HG03066 (cell line): Measurements from ENCODE around the gene SLC10A7.

Source experiments
- ATAC-seq: cut with Tn5 transposase; IDR thresholded peaks from one replicate; pipeline ENCODE4 v1.9.1; 2021; ENCODE audit warnings: low read depth; ENCODE audit not compliant: unreplicated experiment

SLC10A7 gene

GRCh38 chr4:146495269-146495668, 26.5 kb downstream of the SLC10A7 start:
- no peak for ATAC-seq

DNA sequence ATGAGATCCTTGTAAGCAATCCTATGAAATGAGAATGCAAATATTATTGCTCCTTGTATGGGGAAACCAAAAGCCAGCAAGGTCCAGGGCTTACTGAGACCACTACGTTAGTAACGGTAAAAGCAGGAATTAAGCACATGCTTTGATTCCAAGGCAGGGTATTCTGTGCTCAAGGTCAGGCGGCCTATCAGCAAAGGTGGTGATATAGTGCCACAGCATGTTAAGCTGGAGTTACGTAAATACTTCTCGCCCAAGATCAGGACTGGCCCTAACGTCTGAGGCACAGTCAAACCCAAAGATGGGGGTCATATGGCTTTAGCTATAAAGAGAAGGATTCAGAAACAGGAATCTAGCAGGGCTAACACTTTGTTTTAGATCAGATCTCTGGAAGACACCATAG, 27.6 kb downstream of the SLC10A7 start:
- no peak for ATAC-seq

DNA sequence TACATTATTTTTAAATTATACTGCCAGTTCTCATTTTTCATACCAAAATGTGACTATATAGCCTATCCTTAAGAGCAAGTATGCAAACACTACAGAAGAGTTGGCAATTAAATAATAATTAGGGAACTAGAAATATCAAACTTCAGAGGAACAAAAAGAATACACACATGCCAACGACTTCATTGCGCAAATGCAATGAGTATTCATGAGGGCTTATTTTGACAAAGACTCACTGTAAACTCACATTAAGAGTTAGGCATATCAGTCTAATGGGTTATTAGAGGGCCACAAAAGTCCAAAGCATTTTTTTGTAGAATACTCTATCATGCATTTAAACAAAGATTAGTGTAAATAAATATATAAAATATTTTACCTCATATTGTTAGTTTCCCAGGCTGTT, 31.6 kb downstream of the SLC10A7 start:
- ATAC-seq = no peak

GRCh38 chr4:146488495-146489174, 33.1 kb downstream of the SLC10A7 start:
- no peak for ATAC-seq

GRCh38 chr4:146486565-146486964, 35.2 kb downstream of the SLC10A7 start:
- ATAC-seq = peak; percentile 85

DNA sequence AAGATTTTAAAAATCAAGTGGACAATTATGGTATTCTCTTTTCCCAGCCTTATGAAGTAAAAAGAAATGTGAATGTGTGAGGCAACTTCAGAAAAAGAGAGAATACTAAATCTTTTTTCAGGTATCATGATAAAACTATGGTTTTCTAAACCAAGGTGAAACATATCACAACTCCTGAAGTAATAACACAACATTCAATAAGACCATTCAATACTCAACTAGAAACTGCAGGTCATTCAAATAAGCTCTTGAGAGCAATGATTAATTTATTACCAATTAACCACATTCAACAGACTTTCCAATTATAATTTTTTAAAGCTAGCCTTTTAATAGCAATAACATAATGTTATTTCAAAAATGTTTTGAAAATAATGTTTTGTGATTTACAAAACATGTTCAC, 35.8 kb downstream of the SLC10A7 start:
- no peak for ATAC-seq

- no peak for ATAC-seq
Observed at GRCh38 chr4:146482788-146483187, 39.0 kb downstream of the SLC10A7 start.

- ATAC-seq = no peak
Observed at GRCh38 chr4:146481246-146481645, 40.5 kb downstream of the SLC10A7 start.

DNA sequence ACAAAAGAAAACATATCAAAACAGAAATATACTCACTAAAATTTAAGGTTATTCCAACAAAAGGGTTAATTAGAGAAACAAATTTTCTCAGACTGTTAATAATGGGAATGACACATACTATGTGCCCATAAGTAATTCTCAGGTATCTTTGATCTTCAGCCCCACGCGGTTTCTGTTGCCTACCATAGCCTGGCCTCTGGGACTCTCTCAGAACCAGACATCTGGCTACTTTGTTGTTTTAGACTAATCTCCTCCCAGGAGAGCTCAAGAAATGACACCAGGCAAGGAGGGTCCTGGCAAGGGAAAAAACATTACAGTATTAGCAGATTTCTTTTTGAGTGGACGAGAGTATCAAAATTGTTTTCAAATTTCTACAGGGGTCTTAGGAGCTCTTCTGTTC, 43.7 kb downstream of the SLC10A7 start:
- no peak for ATAC-seq

- no peak for ATAC-seq
Observed at GRCh38 chr4:146477054-146477453, 44.7 kb downstream of the SLC10A7 start.

DNA sequence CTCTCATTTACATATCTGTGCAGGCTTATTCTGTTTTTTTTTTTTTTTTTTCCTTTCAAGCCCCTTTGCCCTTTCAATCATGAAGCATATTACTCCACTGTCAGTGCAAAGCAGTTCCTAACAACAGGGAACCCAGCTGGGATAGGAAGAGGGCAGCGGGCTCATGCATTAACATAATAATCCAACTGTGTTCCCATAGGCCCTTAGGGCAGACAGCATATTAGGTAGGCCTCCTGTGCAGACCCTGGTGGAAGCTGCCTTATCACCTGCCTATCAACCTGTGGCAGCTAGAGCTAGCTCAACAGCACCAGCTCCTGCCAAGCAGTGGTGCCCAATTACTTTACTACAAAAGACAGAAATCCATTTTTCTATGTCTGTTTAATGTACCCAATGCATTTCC, 49.3 kb downstream of the SLC10A7 start:
- no peak for ATAC-seq

DNA sequence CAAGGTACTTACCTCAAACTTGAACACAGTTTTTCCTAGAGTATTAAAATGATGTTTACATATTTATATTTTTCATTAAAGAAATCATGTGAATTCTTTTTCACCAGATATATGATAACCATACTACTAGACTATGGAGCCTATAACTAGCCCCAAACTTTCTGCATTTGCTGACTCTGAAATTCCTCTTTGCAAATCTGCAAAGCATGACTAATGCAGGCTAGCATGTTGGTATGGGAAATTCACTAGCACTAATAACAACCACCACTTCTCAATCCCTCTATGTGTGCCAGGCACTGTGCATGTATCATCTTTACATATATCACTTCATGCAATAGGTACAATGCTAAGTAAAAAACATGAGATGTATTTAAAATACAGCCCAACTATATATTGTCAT, 51.1 kb downstream of the SLC10A7 start:
- no peak for ATAC-seq

DNA sequence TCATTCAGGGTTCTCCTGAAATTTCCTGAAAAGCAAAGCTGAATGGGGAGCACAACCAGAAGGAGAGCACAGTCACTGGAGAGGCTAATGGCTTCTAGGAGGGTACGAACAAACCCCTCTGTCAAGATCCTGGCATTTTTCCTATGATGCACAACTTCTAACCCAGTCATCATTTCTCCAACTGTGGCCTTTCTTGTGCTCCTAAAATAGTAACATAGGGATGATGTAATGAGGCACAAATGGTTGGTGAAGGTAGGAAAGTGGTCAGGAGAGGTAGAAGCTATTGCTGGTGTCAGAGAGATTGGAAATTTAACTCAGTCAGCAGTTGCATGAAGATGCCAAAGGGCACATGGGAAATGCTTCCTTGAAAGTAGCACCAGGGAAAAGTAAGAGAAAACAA, 52.7 kb downstream of the SLC10A7 start:
- no peak for ATAC-seq

DNA sequence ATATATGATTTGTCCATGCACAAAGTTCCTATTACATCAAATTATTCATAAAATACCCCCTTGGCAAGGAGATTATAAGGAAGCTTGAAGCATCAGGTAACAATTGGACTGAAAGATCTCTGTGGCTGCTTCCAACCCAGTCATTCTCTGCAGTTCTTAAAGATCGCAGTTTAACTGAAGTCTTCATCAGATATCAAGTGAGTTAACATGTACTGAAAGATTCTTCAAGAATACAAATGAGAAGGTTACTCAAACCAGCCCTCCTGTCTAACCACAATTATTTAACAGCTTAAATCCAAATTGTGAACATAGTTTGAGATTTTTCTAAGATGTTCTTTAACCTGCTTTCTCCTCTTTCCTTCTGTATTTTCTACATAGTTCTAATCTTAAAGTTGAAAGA, 56.1 kb downstream of the SLC10A7 start:
- ATAC-seq = no peak

- ATAC-seq = no peak
Observed at GRCh38 chr4:146462251-146462650, 59.5 kb downstream of the SLC10A7 start.

DNA sequence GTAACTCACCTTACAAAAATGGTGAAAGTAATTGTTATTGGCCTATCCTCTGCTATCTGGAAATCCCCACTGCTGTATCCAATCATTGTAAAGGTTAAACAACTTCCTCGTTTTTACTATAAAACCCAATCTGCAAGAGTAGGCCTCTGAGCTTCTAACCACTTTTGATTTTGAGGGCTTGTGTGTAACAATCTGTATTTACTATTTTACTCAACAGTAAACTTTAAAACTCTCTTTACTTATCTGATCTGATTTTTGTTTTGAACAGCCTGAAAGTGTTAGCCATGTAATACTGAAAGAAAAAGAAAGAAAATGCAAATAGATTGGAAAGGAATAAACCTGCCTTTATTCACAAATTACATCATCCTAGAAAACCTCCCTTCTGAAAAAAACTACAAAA, 63.1 kb downstream of the SLC10A7 start:
- peak; percentile 61 for ATAC-seq

- no peak for ATAC-seq
Observed at GRCh38 chr4:146456681-146457080, 65.1 kb downstream of the SLC10A7 start.

GRCh38 chr4:146453181-146453807, 68.4 kb downstream of the SLC10A7 start:
- no peak for ATAC-seq

- peak; percentile 67 for ATAC-seq
Observed at GRCh38 chr4:146450524-146450923, 71.2 kb downstream of the SLC10A7 start.

DNA sequence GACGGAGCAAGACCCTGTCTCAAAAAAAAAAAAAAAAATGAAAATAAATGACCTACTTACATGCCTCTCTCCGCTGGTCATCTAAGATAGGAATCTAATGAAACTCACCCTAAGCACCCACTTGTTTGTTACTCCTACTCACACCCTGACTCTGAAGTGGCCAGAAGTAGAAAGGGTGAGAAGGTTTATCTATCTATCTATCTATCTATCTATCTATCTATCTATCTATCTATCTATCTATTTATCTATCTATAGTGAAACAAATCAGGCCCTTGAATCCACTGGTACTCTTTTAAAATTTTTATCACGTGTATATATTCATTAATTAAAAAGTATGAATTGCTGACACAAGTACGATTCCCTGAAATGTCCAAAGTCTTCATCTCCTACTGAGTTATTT, 75.2 kb downstream of the SLC10A7 start:
- ATAC-seq = no peak

GRCh38 chr4:146445198-146446150, 76.3 kb downstream of the SLC10A7 start:
- ATAC-seq = no peak
